HG03442 (cell line): ENCODE measurements around the gene SPTB.
"Not testable (repeated sequence)": the region's sequence is repeated elsewhere in the genome, so short reads cannot be mapped to it uniquely, and the experiment has no call there.

Source experiments
- ATAC-seq: cut with Tn5 transposase; IDR thresholded peaks from one replicate; pipeline ENCODE4 v1.9.1; 2021; ENCODE audit warnings: mild to moderate bottlenecking, moderate library complexity; ENCODE audit not compliant: unreplicated experiment

SPTB gene

GRCh38 chr14:64879635-64880220 lies at the start of gene SPTB:
TSS of gene SPTB (minus strand) at chr14:64879907. CDS start at chr14:64823094, 56,813 bp downstream.
- ATAC-seq, result peak; percentile 56

GRCh38 chr14:64929014-64929359 lies 49.3 kb upstream of the SPTB start:
- ATAC-seq, result no peak

GRCh38 chr14:64928239-64929013 lies 48.7 kb upstream of the SPTB start:
- peak; percentile 77 for ATAC-seq

GRCh38 chr14:64927031-64927430 lies 47.3 kb upstream of the SPTB start:
- ATAC-seq, result no peak

GRCh38 chr14:64926398-64926995 lies 46.8 kb upstream of the SPTB start:
- no peak for ATAC-seq

GRCh38 chr14:64923015-64923414 lies 43.3 kb upstream of the SPTB start:
- no peak for ATAC-seq

GRCh38 chr14:64920465-64920864 lies 40.8 kb upstream of the SPTB start:
- no peak for ATAC-seq

GRCh38 chr14:64919618-64920017 lies 39.9 kb upstream of the SPTB start:
- ATAC-seq, result no peak

GRCh38 chr14:64919215-64919614 lies 39.5 kb upstream of the SPTB start:
- ATAC-seq, result no peak

- ATAC-seq, result no peak
Observed at GRCh38 chr14:64918216-64918615, 38.5 kb upstream of the SPTB start.

GRCh38 chr14:64915797-64916196 lies 36.1 kb upstream of the SPTB start:
- ATAC-seq, result no peak

GRCh38 chr14:64915029-64915424 lies 35.3 kb upstream of the SPTB start:
- no peak for ATAC-seq

- ATAC-seq, result peak; percentile 96
Observed at GRCh38 chr14:64914237-64915028, 34.7 kb upstream of the SPTB start, which contains the start of gene CHURC1. TSS of gene CHURC1 (plus strand) at chr14:64914455. CDS start at chr14:64914496, 41 bp downstream.

GRCh38 chr14:64913477-64913876 lies 33.8 kb upstream of the SPTB start:
- ATAC-seq, result not testable (repeated sequence)

GRCh38 chr14:64912261-64912660 lies 32.6 kb upstream of the SPTB start:
- ATAC-seq, result no peak

- no peak for ATAC-seq
Observed at GRCh38 chr14:64910847-64911495, 31.3 kb upstream of the SPTB start.

- no peak for ATAC-seq
Observed at GRCh38 chr14:64906022-64906421, 26.3 kb upstream of the SPTB start.

GRCh38 chr14:64899958-64900357 lies 20.3 kb upstream of the SPTB start:
- no peak for ATAC-seq

- ATAC-seq, result peak; percentile 53
Observed at GRCh38 chr14:64891839-64892375, 12.2 kb upstream of the SPTB start.

GRCh38 chr14:64891173-64891838 lies 11.6 kb upstream of the SPTB start:
- no peak for ATAC-seq
